ENCODE results near the gene CHST1.

Gene CHST1, protein sequence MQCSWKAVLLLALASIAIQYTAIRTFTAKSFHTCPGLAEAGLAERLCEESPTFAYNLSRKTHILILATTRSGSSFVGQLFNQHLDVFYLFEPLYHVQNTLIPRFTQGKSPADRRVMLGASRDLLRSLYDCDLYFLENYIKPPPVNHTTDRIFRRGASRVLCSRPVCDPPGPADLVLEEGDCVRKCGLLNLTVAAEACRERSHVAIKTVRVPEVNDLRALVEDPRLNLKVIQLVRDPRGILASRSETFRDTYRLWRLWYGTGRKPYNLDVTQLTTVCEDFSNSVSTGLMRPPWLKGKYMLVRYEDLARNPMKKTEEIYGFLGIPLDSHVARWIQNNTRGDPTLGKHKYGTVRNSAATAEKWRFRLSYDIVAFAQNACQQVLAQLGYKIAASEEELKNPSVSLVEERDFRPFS

DNA sequence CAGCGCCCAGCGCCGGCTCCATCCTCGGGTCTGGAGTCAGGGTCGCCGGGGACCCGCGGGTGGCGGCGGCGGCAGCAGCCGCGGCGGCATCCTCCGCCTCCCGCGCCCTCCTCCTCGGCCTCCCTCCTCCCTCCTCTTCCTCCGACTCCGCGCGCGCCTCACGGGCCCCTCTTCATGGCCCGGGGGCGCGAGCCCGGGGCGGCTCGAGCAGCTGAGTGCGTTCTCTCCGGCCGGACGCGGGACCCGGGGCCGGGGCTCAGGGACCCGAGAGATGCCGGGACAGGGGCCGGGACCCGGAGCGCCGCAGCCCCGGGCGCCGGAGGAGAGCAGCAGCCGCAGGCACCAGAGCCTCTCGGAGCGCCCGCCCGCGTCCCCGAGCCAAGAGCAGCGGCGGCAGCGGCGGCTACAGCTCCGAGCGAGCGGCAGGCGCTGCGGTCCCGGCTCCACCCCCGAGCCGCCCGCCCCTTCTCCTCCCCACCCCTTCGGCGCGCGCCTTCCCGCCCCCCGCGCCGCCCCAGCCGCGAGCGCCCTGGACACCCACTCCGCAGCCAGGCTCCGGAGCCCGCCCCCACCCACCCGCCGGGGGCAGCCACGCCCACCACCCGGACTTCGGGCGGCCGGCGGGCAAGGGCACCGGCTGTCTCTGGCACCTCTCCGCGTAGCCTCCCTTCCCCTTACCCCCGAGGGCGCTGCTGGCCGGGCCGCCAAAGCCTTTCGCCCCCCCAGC, at the start of gene CHST1:
CHST1 (minus strand) TSS at position 417 of the 727 bp plus-strand sequence. CDS start 14,699 bp downstream, outside the sequence.
- Histone ChIP-seq H3K27me3 (peaks cover 100% of the 10 kb centered on the region), H3K27ac (no peak within 1 kb of the TSS), H3K9me3 (no peaks in the 10 kb centered on the region), H3K36me3 (no peaks in the 10 kb centered on the region), H3K4me1 (ENCODE audit: control insufficient read depth in 1 of 2, insufficient read depth in 1 of 2, low read depth in 1 of 2, low read length in 1 of 2) (peaks cover 0 to 12% of the 10 kb centered on the region in 2 experiments), H3K4me3 (ENCODE audit: low read depth in 1 of 2, low read length in 1 of 2) (peak within 1 kb of the TSS in 1 of 2 experiments; percentile 7)
- TF ChIP-seq, protein P1, sequence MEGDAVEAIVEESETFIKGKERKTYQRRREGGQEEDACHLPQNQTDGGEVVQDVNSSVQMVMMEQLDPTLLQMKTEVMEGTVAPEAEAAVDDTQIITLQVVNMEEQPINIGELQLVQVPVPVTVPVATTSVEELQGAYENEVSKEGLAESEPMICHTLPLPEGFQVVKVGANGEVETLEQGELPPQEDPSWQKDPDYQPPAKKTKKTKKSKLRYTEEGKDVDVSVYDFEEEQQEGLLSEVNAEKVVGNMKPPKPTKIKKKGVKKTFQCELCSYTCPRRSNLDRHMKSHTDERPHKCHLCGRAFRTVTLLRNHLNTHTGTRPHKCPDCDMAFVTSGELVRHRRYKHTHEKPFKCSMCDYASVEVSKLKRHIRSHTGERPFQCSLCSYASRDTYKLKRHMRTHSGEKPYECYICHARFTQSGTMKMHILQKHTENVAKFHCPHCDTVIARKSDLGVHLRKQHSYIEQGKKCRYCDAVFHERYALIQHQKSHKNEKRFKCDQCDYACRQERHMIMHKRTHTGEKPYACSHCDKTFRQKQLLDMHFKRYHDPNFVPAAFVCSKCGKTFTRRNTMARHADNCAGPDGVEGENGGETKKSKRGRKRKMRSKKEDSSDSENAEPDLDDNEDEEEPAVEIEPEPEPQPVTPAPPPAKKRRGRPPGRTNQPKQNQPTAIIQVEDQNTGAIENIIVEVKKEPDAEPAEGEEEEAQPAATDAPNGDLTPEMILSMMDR (IDR thresholded peaks at IDR 0.05) = no peak

DNA sequence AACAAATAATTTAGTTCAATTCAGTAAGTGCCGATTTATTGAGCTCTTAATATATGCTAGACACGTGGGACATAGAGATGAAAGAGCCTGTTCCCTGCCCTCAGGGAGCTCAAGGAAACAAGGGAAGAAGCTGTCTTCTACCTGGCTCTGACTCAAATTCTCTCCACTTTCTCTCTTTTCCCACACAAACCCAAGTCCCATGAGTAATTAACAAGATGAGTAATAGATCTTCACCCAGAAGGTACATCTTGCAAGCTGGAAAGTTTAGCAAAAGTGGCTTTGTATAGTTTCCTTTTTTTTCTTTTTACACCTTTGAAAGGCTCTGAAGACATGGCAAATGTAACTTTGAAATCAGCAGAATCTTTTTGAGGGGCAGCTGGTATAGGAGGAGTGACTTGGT, 48.2 kb upstream of the CHST1 start:
- H3K27ac ChIP-seq = no peak overlapping the region
- H3K4me1 ChIP-seq (ENCODE audit: control insufficient read depth in 1 of 2, insufficient read depth in 1 of 2, low read depth in 1 of 2, low read length in 1 of 2) = no peaks in the 10 kb centered on the region
- H3K27me3 ChIP-seq = peaks cover 83% of the 10 kb centered on the region
- TF ChIP-seq, protein P1 (IDR thresholded peaks at IDR 0.05) = no peak
- H3K4me3 ChIP-seq (ENCODE audit: low read depth in 1 of 2, low read length in 1 of 2) = no peak overlapping the region
- H3K36me3 ChIP-seq = no peaks in the 10 kb centered on the region
- H3K9me3 ChIP-seq = no peaks in the 10 kb centered on the region

DNA sequence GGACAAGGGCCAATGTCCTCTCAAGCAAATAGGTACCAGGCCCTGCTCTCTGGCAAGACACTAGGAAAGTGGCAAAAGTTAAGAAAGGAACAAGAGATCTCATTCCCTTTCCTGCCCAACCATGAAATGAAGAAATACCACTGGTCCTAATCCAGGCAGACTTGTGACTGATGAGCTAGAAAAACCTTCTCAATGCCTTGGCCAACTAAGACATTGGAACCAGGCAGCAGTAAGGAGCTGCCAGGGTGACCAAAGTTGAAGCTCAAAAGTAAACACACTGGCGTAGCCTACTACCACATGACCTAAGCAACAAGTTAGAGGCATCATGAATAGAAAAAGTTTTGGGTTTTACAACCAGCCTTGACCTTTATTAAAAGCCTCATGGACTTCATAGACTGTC, 45.1 kb upstream of the CHST1 start:
- Histone ChIP-seq H3K27me3 (peaks cover 97% of the 10 kb centered on the region), H3K9me3 (no peaks in the 10 kb centered on the region), H3K27ac (no peak overlapping the region), H3K4me1 (ENCODE audit: control insufficient read depth in 1 of 2, insufficient read depth in 1 of 2, low read depth in 1 of 2, low read length in 1 of 2) (no peaks in the 10 kb centered on the region), H3K4me3 (ENCODE audit: low read depth in 1 of 2, low read length in 1 of 2) (no peak overlapping the region), H3K36me3 (no peaks in the 10 kb centered on the region)
- TF ChIP-seq, protein P1 (IDR thresholded peaks at IDR 0.05) = no peak

DNA sequence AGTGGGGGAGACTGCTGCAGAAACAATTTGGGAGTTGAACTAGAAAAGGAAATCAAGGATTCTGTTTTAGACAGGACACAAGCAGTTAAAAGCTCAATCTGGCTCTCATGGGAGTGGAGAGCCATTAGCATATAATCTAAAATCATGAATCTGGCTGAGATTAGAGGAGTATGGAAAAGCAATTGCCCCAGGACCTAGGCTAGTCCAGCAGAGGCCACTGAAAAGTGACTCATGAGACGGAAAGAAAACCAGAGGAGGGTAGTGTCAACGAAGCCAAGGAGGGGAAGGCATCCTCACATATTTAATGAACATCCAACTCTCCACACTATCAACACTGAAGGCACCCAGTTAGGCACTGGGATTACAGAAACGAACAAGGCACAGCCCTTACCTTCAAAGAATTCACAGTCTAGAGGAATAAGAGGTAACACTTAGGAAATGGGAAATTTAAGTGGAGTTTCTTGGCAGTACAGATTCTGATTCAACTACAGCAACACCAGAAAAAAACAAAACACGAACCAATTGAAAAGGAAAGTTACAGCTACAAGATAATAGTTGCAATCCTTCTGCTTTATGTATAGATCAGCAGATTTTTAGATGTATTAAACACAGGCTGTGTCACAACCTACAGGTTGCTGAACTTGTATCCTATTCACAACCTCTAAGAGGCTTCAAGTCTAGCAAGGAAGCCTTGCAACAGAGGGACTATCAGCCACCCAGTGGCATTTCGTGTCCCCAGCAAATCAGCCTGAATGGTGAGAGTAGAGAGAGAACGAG, 43.7 kb upstream of the CHST1 start:
- H3K27ac ChIP-seq = no peak overlapping the region
- TF ChIP-seq, protein P1 (IDR thresholded peaks at IDR 0.05) = no peak
- H3K4me3 ChIP-seq (ENCODE audit: low read depth in 1 of 2, low read length in 1 of 2) = no peak overlapping the region
- no peaks in the 10 kb centered on the region for H3K9me3 ChIP-seq
- H3K36me3 ChIP-seq = no peaks in the 10 kb centered on the region
- no peaks in the 10 kb centered on the region for H3K4me1 ChIP-seq (ENCODE audit: control insufficient read depth in 1 of 2, insufficient read depth in 1 of 2, low read depth in 1 of 2, low read length in 1 of 2)
- peaks cover 96% of the 10 kb centered on the region for H3K27me3 ChIP-seq

DNA sequence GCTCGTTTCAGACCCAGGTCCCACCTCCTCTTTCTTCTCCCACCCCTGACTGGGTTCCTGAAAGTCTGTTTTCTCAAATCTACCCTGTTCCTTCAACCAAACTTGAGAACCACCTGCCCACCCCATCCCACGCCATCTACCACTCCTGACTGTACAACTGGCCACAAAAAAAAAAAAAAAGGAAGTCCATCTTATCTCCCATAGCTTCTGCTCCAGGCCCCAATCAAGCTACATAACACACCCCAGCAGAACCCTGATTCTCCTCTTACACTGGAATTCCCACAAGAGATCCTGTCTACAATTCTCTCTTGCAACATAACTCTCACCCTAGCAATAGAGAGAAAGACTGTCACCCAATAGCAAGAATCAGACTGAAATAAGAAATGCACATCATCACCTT, 39.2 kb upstream of the CHST1 start:
- Histone ChIP-seq H3K4me1 (ENCODE audit: control insufficient read depth in 1 of 2, insufficient read depth in 1 of 2, low read depth in 1 of 2, low read length in 1 of 2) (no peaks in the 10 kb centered on the region), H3K9me3 (no peaks in the 10 kb centered on the region), H3K4me3 (ENCODE audit: low read depth in 1 of 2, low read length in 1 of 2) (no peak overlapping the region), H3K27ac (no peak overlapping the region), H3K27me3 (peaks cover 62% of the 10 kb centered on the region), H3K36me3 (no peaks in the 10 kb centered on the region)
- TF ChIP-seq, protein P1 (IDR thresholded peaks at IDR 0.05) = no peak
